Type B pancreatic cell (in vitro differentiated cells): Measurements from ENCODE around the gene F2RL1. TPM values are rescaled to one million over a fixed set of nuclear protein-coding genes. Genes with fewer than 3 reads are reported as not detected.

Experiments used
- DNase-seq: peaks from one replicate; pipeline ENCODE4 v3.0.0; 2021; ENCODE audit warnings: mixed read lengths; ENCODE audit not compliant: unreplicated experiment; ENCODE audit errors: extremely low spot score
- H3K27ac Mint-ChIP-seq: 2 replicates; pipeline ENCODE4 v1.8.0; 2021; ENCODE audit warnings: mild to moderate bottlenecking, mixed read lengths
- H3K27me3 Mint-ChIP-seq: 2 replicates; pipeline ENCODE4 v1.8.0; 2021; ENCODE audit warnings: mixed read lengths
- H3K36me3 Mint-ChIP-seq: 2 replicates; pipeline ENCODE4 v1.8.0; 2021; ENCODE audit warnings: mixed read lengths
- H3K4me1 Mint-ChIP-seq: one replicate; pipeline ENCODE4 v1.8.0; 2021; ENCODE audit warnings: mixed read lengths; ENCODE audit not compliant: unreplicated experiment
- H3K4me3 Mint-ChIP-seq: 2 replicates; pipeline ENCODE4 v1.8.0; 2021; ENCODE audit warnings: mild to moderate bottlenecking, mixed read lengths
- H3K9me3 Mint-ChIP-seq: 2 replicates; pipeline ENCODE4 v1.8.0; 2021; ENCODE audit warnings: mixed read lengths
- total RNA-seq: library from RNA; stranded (reverse); gene quantifications from 2 replicates; pipeline ENCODE4 v1.2.1, GENCODE V29; 2021; ENCODE audit warnings: low replicate concordance
- TF ChIP-seq, protein P1 (sequence below): fragments of 200-600 bp; sonication (generic); conservative IDR thresholded peaks from 2 replicates; pipeline ENCODE4 v1.5.0; 2021; ENCODE audit warnings: antibody characterized with exemption, mild to moderate bottlenecking

F2RL1 gene
- total RNA-seq, 1 donor from 2014 or later = 10.9 TPM

DNA sequence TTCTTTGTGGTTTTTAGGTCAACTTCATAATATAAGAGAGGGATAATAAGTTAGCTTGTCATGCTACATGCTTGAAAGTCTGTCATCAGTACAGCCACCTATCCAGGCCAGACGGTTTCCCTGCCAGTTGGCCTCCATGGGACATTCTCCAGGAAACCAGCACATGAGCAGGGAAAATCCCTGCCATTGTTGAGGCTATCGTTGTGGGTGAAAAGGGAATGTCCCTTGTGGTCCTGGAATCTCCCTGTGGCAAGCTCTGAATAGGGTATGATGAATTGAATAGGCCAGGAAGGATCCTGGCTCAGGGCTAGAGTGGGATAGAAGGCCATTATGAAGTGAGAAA, 12.3 kb downstream of the F2RL1 start:
- Mint-ChIP-seq H3K27ac (no peak overlapping the region), H3K4me3 (no peak overlapping the region), H3K36me3 (peaks cover 8% of the 10 kb centered on the region), H3K27me3 (no peaks in the 10 kb centered on the region), H3K4me1 (no peaks in the 10 kb centered on the region), H3K9me3 (peaks cover 7% of the 10 kb centered on the region)
- DNase-seq = no peak
- TF ChIP-seq, protein P1, sequence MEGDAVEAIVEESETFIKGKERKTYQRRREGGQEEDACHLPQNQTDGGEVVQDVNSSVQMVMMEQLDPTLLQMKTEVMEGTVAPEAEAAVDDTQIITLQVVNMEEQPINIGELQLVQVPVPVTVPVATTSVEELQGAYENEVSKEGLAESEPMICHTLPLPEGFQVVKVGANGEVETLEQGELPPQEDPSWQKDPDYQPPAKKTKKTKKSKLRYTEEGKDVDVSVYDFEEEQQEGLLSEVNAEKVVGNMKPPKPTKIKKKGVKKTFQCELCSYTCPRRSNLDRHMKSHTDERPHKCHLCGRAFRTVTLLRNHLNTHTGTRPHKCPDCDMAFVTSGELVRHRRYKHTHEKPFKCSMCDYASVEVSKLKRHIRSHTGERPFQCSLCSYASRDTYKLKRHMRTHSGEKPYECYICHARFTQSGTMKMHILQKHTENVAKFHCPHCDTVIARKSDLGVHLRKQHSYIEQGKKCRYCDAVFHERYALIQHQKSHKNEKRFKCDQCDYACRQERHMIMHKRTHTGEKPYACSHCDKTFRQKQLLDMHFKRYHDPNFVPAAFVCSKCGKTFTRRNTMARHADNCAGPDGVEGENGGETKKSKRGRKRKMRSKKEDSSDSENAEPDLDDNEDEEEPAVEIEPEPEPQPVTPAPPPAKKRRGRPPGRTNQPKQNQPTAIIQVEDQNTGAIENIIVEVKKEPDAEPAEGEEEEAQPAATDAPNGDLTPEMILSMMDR = no peak

GRCh38 chr5:76836181-76836580, 17.4 kb downstream of the F2RL1 start:
- Mint-ChIP-seq H3K9me3 (peaks cover under 1% of the 10 kb centered on the region), H3K36me3 (peaks cover 5% of the 10 kb centered on the region), H3K27me3 (no peaks in the 10 kb centered on the region), H3K4me1 (no peaks in the 10 kb centered on the region), H3K27ac (no peak overlapping the region), H3K4me3 (no peak overlapping the region)
- DNase-seq = no peak
- TF ChIP-seq, protein P1 = no peak

GRCh38 chr5:76836585-76836984, 17.8 kb downstream of the F2RL1 start:
- H3K36me3 Mint-ChIP-seq = peaks cover 4% of the 10 kb centered on the region
- no peaks in the 10 kb centered on the region for H3K4me1 Mint-ChIP-seq
- no peak for DNase-seq
- H3K9me3 Mint-ChIP-seq = no peaks in the 10 kb centered on the region
- TF ChIP-seq, protein P1 = no peak
- no peaks in the 10 kb centered on the region for H3K27me3 Mint-ChIP-seq
- H3K4me3 Mint-ChIP-seq = no peak overlapping the region
- H3K27ac Mint-ChIP-seq = no peak overlapping the region

GRCh38 chr5:76838481-76839261, 19.8 kb downstream of the F2RL1 start:
- Mint-ChIP-seq H3K36me3 (no peaks in the 10 kb centered on the region), H3K4me3 (no peak overlapping the region), H3K4me1 (no peaks in the 10 kb centered on the region), H3K9me3 (no peaks in the 10 kb centered on the region), H3K27ac (no peak overlapping the region), H3K27me3 (no peaks in the 10 kb centered on the region)
- DNase-seq = no peak
- TF ChIP-seq, protein P1 = no peak

DNA sequence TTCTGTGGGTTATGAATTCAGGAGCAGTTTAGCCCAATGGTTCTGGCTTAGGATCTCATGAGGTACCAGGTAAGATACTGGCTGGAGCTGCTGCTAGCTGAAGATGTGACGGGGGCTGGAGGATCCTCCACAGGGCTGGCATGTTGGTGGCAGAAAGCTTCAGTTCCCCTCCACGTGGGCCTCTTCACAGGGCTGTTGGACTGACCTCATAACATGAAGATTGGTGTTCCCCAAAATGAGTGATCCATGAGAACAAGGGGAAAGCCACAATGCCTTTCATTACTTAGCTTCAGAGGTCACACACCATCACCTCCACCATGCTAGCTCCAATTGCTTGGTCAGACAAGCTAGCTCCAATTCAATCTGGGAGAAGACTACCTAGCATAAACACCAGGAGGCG, 22.5 kb downstream of the F2RL1 start:
- H3K27ac Mint-ChIP-seq = no peak overlapping the region
- DNase-seq = no peak
- no peak overlapping the region for H3K4me3 Mint-ChIP-seq
- H3K9me3 Mint-ChIP-seq = no peaks in the 10 kb centered on the region
- H3K4me1 Mint-ChIP-seq = no peaks in the 10 kb centered on the region
- no peaks in the 10 kb centered on the region for H3K27me3 Mint-ChIP-seq
- TF ChIP-seq, protein P1 = no peak
- no peaks in the 10 kb centered on the region for H3K36me3 Mint-ChIP-seq
